Esophagus muscularis mucosa (tissue), 4 donors: ENCODE results near the gene TMEM131L.

Experiments used
- CTCF ChIP-seq, 3 experiments: fragments of 200-600 bp in 2 of 3; fragments of 450-650 bp in 1 of 3; sonication (generic) in 2 of 3; IDR thresholded peaks; one replicate each; pipeline ENCODE4 v1.5.1; 2017 to 2019; ENCODE audit warnings: antibody characterized with exemption in 3 of 3, mild to moderate bottlenecking in 2 of 3, moderate library complexity in 1 of 3
- EP300 ChIP-seq: sonication (generic); formaldehyde crosslinking; IDR thresholded peaks from one replicate; pipeline ENCODE4 v1.6.1; 2017; ENCODE audit warnings: antibody characterized with exemption
- POLR2A ChIP-seq: fragments of 450-650 bp; IDR thresholded peaks from one replicate; pipeline ENCODE4 v1.6.1; 2017; ENCODE audit warnings: antibody characterized with exemption, moderate library complexity, mild to moderate bottlenecking, low read depth
- POLR2AphosphoS5 ChIP-seq, 2 donors: sonication (generic); formaldehyde crosslinking; IDR thresholded peaks; one replicate each; pipeline ENCODE4 v1.6.1; 2017; ENCODE audit warnings: antibody characterized with exemption in 2 of 2

GRCh38 chr4:153450544-153450917, 15.6 kb upstream of the TMEM131L start:
- TF ChIP-seq EP300 (no peak), CTCF (IDR thresholded peaks at IDR 0.05) (no peak), POLR2AphosphoS5 (IDR thresholded peaks at IDR 0.05) (no peak), POLR2A (no peak)
